Measurements from ENCODE around the gene CACNA1D.

GRCh38 chr3:53835257-53835656 is 340.8 kb downstream of the CACNA1D start:
- TF ChIP-seq GATA2 (IDR thresholded peaks at IDR 0.05; ENCODE audit: low read depth, low read length) = no peak
- no peak for TF ChIP-seq GATA3 (IDR thresholded peaks at IDR 0.05; ENCODE audit: low read depth, low read length)

Measured in SH-SY5Y (cell line).